HS-27A (cell line): Measurements from ENCODE around the gene BTBD16.

ENCODE experiments used
- DNase-seq: peaks from one replicate; pipeline ENCODE4 v3.0.0-alpha.2; 2012; ENCODE audit warnings: low read depth, missing footprints

Gene BTBD16

DNA sequence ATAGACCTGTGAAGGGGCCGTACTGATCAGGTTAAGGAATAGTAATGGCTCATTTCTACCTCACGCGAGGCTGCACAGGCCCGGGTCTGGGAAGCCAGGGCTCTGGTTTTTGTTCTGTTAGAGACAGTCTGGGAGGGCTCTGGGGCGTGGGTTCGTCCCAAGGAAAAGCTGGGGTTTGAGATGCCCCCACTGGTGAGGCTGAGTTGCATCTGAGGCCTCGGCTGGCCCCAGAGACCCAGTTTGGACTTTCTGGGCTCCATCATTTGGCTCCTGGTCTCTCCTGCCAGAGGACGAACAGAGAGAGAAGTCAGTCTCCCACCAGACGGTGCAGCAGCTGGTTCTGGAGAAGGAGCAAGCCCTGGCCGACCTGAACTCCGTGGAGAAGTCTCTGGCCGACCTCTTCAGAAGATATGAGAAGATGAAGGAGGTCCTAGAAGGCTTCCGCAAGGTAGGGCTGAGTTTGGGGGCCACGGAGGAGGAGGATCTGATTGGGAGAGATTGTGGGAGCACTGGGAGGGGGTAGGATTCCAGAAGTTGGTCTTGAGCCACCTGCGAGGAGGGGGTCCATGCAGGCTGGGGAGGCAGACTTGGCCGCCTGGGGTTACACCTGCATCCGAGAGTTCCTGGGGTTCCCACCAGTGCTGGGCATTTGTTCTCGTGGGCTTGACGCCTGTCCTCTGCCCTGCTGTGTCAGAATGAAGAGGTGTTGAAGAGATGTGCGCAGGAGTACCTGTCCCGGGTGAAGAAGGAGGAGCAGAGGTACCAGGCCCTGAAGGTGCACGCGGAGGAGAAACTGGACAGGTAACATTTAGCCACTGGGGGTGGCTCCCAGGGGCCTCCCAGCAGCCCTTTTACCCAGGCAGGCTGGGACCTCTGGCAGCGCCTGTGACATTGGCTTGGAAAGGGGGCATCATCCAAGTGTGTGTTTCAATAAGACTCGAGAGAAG lies 22.5 kb upstream of the BTBD16 start:
- no peak for DNase-seq

DNA sequence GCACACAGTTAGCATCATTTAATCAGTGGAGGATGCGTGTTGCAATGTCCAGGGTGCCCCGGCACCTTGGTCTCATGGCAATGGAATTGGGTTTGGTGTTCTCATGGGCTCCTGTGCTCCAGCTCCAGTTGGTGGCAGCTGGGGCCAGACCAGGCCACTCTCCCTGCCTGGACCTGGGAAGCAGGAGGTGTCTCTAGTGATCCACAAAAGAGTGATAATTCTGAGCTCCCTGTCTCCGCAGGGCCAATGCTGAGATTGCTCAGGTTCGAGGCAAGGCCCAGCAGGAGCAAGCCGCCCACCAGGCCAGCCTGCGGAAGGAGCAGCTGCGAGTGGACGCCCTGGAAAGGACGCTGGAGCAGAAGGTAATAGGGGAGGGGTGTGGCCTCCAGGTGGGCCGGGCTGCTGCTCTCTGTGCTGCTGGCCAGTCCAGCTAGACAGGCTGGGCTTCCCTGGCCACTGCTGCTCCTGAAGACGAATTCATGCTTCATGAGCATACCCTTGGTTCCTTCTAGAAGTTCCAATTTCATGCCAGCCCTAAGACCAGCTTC lies 21.7 kb upstream of the BTBD16 start:
- no peak for DNase-seq

DNA sequence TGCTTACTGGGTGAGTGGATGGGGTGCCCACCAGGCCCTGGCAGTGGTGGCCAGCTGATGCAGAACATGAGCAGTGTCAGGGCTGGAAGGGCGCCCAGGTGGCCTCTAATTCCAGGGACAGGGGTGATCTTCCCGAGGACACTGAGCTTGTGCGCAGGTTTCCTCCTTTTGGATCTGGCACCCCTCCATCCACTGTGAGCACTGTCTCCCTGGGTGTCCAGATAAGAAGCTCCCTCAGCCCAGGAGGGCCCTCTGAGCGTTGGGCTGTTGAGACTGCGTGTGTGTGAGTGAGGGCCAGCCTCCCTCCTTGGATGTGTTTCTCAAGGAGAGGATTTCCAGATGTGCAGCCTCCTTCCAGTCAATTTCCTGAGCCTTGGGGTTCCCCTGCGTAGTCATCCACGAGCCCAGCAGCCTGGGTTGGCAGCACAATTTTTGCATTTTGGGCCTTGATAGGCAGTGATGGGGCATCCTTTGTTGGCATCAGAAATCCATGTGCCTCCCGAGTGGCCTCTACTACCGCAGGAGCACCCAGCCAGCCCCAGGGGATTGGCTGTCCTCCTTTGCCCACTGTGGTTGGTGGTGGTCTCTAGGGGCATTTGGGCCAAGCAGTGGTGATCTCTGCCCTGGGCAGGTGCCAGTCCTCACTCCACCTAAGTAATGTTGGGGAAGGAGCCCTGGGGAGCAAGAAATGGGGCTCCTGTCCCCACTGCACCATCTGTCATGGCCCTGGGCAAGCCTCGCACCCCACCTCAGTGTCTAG lies 20.9 kb upstream of the BTBD16 start:
- DNase-seq, result no peak

DNA sequence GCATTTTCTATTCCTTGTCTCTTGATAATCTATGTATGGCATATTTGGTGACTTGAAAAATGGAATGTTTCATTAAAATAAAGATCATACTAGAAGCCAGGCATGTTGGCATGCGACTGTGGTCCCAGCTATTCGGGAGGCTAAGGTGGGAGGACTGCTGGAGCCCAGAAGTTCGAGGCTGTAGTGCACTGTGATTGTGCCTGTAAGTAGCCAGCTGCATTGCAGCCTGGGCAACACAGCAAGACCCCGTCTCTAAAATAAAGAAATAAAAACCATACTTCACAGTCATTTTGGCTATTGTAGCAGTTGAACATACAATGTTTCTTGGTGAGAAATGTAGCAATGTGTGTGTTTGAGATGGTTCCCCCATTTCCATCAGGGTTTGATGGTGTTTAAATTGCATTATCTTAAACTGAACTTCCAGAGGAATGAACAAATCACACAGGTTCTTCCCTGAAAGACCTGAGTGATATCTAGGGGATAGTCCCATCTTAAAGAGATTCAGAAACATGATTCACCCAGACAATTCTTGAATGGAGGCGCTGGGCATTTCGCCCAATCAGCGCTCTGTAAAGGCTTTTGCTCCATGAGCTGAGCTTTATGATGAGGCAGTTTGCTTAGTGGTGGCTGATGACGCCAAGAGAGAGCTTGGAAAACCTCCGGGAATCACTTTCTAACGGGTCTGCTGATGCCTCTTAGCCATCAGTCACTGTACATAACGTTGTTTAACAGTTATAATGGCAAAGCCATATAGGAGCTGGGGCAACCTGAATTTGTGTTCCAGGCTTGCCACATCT lies 19.4 kb upstream of the BTBD16 start:
- DNase-seq, result no peak

DNA sequence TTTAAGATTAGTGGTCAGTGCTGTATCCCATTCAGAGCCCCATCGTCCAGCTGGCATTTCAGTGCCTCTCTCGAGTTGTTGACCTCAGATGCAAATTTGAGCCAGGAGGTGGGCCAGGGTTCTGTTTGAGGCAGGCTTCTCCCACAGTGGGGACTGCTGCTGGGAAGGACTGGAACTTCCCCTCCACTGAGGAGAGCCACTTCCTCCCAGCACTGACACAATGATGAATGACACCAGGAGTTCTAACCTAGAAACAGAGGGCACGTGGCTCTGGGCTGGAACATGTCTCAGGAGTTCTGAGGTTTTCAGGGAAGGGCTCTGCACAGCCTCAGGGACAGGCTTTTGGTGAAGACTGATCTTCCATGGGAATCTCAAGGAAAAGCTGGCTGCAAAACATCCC lies 18.3 kb upstream of the BTBD16 start:
- no peak for DNase-seq

DNA sequence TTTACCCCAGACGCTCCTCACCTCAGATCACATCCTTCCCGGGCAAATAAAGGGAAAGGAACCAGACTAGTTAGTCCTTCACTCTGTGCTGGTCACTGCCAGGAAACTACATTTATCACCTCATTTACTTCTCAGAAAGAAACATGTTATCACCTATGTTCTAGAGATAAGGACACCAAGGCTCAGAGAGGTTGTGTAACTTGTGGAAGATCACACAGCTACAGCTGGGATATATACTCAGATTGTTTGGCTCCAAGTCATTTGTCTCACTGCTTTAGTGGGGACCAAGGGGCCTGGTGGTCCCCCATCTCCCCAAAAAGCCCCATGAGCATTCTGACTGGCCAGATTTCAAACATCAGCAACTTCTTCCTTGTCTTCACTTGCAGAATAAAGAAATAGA lies 17.5 kb upstream of the BTBD16 start:
- DNase-seq, result no peak

DNA sequence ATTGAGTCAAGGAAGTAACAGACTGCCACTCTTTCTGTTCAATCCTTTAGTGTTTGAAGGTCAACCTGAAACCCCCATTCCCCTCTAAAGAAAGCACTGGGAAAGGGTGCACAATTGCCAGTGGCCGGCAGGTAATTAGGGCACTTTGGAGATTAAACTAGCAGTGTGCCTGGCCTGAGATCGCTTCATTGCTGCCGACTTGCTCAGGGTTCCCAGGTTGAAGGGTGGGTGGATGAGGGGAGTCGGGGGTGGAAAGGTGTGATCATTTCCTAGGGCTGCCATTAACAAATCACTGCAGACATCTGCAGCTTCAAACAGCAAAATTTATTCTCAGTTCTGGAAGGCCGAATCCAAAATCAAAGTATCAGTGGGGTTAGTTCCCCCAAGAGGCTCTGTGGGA lies 16.3 kb upstream of the BTBD16 start:
- no peak for DNase-seq

DNA sequence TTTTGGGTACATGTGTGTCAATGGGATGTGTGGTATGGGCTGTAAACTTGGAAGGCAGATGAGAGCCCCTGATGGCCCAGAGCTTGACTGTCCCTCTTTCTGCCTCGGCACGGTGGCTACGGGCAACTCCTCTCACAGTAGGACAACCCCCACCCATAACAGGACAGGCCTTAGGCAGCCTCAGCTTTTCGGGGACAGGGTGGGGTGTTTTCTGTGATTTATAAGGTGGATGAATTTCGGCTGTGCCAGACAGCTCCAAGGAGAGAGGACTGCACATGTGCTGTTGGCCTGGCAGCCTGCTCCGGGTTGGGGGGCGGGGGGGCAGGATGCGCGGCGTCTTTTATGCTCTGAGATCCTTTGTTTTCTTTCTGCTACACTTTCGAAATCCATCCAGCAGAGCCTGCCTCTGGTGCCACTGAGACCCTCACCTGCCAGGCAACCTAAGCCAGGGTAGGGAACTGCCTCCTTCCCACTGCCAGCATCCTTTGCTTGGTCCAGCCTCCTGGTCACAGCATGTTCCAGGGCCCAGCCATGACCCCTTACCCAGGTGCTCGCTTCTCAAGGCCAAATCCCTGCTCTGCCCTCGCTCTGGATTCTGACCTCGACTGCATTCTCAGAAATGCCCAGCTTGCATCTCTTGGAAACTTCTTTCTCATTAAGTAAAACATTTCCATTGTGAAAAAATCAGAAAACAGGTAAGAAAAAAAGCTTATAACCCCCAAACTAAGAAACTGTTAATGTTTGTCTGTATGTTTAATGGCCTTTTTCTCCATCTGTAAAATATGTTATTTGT lies 15.4 kb upstream of the BTBD16 start:
- DNase-seq, result no peak

DNA sequence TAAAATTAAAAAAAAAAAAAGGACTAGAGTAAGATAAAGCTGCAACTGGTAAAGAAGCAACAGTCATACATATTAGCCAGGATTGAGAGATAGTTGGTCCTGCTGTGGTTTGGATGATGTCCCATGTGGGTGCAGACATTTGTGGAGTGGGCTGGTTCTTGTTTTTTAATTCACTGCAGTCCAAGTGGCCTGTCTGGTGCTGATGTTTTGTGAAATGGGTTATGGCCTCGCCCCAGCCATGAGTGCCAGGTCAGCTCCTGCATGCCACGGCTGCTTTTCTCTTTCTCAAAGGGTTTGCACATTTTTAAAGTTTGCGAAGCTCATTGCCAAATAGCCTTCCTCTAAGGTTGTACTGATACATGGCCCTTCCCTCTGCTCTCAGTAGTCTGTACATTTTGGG lies 14.1 kb upstream of the BTBD16 start:
- no peak for DNase-seq

DNA sequence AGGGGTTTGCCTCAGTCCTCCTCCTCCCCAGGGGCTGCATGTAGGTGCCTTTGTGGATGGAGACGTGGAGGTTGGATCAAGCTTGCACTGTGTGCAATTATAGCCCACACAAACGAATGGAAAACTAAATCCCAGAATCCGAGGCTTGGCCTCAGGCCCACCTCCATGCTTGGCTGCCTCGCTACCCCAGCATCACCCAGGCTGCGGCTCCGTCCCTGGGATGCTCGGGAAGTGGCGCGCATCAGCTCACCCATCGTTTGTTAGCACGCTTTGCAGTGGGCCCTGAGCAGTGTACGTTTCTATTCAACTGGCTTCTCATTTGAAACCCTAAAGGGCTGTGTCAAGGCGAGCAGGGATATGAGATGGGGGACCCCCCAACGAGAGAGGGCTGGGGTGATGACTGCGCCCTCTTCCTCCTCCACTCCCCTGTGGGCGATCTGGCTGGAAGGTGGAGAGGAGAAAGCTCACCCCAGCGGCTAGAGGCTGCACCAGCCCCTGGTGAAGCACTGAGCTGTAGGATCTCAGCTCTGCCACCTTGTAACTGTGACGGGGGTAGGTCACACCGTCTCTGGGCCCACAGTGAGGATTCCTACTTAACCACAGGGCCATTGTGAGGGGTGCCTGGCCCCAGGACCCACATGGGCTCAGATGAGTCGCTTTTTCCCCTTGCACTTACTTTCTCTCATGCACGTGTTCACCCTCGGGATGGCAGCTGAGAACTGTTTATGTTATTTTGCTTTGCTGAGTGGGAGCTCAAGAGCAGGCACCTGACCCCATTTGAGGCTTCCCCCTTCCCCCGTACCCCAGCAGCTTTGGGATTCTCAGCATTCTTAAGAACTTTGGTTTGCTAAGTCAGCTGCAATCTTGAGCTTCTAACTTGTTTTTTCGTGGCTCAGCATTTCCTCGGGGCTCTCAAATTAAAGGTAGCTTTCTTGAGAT lies 12.7 kb upstream of the BTBD16 start:
- DNase-seq, result no peak

DNA sequence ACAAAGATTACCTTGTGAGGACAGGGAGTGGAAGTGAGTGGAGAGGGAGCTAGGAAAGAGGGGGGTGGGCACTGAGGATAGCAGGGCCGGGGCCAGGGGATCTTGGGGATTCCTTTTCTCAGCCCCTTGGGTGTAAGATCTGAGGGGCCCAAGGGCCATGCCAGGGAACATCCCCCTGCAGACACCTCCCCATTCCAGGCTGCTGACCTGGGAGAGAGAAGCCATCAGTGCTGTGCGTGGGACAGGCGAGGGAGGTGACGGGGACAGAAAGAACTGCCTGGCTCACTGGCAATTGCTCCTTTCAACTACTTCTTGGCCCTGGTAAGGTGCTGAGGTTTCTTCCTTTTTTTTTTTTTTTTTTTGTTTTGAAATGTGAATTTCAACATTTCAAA lies 12.0 kb upstream of the BTBD16 start:
- no peak for DNase-seq

DNA sequence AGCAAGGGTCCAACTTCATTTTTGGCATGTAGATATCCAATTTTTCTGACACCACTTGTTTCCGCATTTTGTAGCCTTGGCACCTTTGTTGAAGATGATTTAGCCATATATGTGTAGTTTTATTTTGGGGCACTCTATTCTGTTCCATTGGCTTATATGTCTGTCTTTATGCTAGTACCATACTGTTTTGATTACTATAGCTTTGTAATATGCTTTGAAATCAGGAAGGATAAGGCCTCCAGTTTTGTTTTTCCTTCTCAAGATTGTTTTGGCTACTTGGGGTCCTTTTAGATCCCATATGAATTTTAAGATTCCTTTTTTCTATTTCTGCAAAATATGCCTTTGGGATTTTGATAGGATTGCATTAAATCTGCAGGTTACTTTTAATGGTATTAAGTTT lies 9.5 kb upstream of the BTBD16 start:
- no peak for DNase-seq

DNA sequence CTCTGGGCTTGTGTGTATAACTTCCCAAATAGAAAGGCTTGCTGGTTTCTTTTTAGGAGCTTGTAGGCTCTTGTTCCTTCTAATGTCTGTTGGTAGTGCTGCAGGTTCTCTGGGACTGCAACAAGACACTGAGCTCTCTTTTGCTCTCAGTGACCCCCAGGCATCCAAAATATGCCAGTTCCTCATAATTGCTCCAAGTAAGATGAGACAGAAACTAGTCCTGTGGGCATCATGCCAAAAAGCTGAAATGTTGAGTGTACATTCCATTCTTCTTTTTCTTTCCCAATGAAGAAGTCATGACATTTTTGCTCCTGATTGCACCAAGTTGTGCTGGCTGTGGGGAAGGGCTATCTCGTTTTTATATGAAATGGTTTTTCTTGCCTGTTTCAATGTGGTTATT lies 7.1 kb upstream of the BTBD16 start:
- DNase-seq, result peak; percentile 81

DNA sequence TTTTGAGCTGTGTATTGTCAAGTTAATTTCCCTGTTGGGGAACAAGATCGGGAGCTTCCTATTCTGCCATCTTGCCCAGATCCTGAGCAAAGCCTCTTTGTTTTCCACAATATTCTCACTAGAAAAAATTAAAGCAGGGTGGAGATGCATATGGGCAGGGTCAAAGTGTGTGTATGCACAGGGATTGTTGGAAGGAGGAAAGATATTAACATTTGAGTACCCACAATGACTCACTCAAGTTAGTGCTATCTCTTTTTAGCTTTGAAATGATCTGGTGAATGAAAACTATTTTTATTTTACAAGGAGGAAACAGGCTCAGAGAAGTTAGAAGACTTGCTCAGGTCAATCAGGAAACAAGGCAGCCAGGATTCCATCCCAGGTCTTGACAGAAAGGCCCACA lies 6.7 kb upstream of the BTBD16 start:
- DNase-seq, result no peak

DNA sequence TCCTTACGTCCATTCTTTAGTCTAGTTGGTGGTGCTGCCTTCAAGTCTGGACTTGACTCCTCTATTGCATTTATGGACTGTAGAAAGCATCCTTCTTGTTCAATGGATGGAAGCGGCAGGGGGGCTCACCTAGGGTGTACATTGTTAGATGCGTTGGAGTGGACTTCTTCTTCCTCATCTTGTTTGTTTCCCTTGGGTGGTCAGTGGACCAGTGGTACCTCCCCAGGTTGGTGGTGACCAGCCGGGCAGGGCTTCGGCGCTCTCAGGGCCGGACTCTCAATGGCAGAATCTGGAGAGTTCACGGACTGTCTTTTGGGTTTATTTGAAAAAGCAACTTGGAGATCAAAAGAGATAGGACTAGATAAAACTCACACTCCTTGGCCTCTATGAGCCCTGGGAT lies 6.2 kb upstream of the BTBD16 start:
- no peak for DNase-seq

DNA sequence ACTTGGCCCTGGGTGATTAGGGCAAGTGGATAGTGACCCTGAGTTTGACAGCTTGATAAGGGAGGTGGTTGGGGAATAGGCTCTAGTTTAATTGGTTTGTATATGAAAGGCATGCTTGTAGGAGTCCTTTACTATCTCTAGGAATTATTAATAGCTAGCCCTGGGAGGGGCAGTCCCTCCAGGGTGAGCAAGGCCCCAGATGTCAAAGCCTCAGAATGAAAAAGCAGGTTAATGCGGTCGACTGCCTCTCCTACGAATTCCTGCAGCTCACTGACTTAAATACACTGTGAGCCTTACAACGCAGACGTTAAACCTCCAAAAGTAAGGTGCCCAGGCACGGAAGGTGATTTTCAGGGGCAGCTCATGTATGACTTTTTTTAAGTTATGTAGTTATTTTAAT lies 5.2 kb upstream of the BTBD16 start:
- DNase-seq, result no peak

DNA sequence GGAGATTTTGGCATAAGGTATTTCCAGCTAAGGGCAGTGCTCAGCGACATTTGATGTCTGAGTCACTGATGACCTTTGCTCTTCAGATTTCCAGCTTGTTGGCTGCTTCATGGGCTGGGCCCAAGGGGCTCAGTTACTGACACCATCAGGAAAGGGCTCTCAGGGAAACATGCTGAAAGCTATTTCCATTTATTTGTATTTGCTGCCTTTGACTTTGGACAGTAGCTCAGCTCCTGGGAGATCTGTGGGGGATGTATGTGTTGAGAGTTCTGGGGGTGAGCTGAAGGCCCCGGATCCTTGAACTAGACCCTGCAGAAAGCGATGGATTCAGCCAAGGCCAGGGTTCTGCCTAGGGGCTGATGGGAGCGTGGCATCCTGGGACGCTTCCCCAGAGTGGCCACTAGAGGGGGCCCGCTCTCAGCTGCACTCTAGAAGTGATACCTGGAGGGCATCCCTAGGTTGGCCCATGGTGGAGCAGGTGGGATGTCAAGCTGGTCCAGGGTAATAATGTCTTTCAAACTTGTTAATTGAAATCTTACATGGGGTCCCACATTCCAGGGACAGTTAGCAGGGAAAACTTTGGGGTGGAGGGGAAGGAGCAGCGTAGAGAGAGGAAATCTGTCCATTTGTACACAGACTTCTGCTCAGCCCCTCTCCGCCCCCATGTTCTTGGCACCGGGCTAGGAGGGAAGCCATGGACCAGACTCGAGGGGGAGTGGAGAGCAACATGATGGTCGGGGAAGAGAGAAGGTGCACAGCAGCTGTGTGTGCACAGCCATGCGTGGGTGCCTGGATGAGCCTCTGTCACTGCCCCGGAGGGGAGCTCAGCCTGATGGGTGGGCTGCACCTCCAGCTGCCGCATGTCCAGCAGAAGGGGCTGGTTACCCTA lies 3.0 kb upstream of the BTBD16 start:
- no peak for DNase-seq

DNA sequence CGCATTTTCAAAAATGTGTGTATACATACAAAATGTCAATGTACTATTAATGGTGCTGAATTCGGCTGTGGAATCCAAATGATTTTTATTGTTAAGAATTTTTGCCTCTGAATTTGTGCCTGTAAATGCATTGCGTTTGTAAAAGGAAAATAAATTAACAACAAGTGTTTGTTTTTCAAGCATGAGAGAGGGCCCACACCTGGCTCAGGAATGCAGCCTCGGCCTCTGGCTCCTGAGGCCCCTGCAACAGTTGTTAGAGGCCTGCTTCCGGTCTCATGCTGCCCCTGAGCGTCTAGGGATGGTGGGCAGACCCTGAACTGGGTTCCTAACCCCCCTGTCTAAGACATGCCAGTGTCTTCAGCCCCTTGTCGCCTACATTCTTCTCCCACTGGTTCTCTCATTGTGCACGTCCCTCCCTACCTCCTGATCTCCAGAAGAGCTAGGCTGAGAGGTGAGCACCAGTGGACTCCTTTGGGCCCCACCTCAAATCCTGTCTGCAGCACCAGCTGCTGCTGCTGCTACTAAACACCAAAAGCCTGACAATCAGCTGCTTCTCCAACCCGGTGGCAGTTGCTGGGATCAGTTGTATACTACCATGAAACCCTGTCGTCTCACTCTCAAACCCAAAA lies 1.9 kb upstream of the BTBD16 start:
- no peak for DNase-seq
